ENCODE measurements around the gene ATP5PD.

ATP5PD gene

DNA sequence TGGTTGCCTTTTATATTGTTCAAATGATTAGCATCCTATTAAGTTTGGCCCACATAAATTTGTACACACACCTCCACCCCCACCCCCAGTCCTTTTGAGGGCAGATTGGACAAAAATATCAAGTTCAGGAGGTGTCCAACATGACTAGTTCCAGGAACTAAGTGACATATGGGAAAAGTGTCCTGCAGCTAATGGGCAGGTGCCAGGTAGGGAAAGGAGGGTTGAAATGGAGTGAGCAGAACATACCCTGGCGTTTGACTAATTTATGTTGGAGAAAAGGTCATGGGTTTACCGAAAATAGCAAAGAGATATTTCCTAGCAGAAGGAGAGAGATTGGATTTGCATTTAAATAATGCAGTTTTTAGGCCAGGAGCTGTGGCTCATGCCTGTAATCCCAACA is 5.2 kb upstream of the ATP5PD start (continued):
- TF ChIP-seq, protein P1, sequence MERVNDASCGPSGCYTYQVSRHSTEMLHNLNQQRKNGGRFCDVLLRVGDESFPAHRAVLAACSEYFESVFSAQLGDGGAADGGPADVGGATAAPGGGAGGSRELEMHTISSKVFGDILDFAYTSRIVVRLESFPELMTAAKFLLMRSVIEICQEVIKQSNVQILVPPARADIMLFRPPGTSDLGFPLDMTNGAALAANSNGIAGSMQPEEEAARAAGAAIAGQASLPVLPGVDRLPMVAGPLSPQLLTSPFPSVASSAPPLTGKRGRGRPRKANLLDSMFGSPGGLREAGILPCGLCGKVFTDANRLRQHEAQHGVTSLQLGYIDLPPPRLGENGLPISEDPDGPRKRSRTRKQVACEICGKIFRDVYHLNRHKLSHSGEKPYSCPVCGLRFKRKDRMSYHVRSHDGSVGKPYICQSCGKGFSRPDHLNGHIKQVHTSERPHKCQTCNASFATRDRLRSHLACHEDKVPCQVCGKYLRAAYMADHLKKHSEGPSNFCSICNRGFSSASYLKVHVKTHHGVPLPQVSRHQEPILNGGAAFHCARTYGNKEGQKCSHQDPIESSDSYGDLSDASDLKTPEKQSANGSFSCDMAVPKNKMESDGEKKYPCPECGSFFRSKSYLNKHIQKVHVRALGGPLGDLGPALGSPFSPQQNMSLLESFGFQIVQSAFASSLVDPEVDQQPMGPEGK (tag by site-specific recombination; IDR thresholded peaks at IDR 0.05), result no peak
- TF ChIP-seq ZNF560 (tag by site-specific recombination; IDR thresholded peaks at IDR 0.05; ENCODE audit: borderline replicate concordance), result no peak

DNA sequence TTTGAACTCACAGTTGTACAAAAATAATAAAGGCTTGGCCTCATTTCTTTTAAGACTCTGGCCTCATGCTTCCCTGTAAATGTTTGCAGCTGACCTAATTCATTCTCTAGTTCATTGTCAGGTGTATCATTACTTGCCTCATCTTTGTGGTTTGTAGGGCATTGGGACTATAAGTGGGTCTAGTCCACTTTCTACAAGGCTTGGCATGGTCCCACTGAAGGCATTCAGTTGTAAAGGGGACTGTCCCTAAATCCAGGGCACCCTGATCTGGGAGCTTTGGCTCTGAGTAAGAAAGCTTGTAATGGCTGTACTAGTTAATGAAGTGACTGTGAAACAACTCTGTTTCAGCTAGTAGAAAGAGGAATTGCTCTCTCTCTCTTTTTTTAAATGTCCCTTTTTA is 2.9 kb upstream of the ATP5PD start:
- H3K9me3 ChIP-seq (ENCODE audit: control insufficient read depth, insufficient read depth, low read depth, low read length), result no peaks in the 10 kb centered on the region
- H3K36me3 ChIP-seq (ENCODE audit: control insufficient read depth in 2 of 2, insufficient read depth in 1 of 2, low read length in 2 of 2), result peaks cover 43 to 51% of the 10 kb centered on the region in 2 experiments
- H3K27ac ChIP-seq (ENCODE audit: extremely low read depth, low read depth, low read length), result no peak overlapping the region
- ChIA-PET POLR2A (interaction anchor here (4.8 kb wide), 1 partner anchor 15 kb away, joined by 44 read pairs; no protein-coding TSS in a partner anchor), CTCF (interaction anchor here (0.6 to 3.4 kb wide), 7 partner anchors 10 to 152 kb away, joined by 3 to 15 read pairs (median 6); no protein-coding TSS in a partner anchor)
- peaks cover 6% of the 10 kb centered on the region; the same call in 1 of the 2 replicates for H3K4me1 ChIP-seq (ENCODE audit: control insufficient read depth, insufficient read depth, low read length)
- no peak for TF ChIP-seq ZNF274 (IDR thresholded peaks at IDR 0.05; ENCODE audit: low read length)
- no peak for TF ChIP-seq ZNF274 (tag by site-specific recombination; IDR thresholded peaks at IDR 0.05; ENCODE audit: borderline replicate concordance)
- no peak for TF ChIP-seq ZNF324 (tag by site-specific recombination; IDR thresholded peaks at IDR 0.05)
- no peak for TF ChIP-seq ZNF610 (tag by site-specific recombination; IDR thresholded peaks at IDR 0.05; ENCODE audit: borderline replicate concordance)
- TF ChIP-seq, protein P2, sequence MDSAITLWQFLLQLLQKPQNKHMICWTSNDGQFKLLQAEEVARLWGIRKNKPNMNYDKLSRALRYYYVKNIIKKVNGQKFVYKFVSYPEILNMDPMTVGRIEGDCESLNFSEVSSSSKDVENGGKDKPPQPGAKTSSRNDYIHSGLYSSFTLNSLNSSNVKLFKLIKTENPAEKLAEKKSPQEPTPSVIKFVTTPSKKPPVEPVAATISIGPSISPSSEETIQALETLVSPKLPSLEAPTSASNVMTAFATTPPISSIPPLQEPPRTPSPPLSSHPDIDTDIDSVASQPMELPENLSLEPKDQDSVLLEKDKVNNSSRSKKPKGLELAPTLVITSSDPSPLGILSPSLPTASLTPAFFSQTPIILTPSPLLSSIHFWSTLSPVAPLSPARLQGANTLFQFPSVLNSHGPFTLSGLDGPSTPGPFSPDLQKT (IDR thresholded peaks at IDR 0.05; ENCODE audit: borderline replicate concordance, low read depth, low read length), result no peak
- TF ChIP-seq ZNF776 (tag by site-specific recombination; IDR thresholded peaks at IDR 0.05; ENCODE audit: borderline replicate concordance), result no peak
- TF ChIP-seq ZBTB21 (tag by site-specific recombination; IDR thresholded peaks at IDR 0.05), result no peak
- no peak for TF ChIP-seq ZBTB8A (tag by site-specific recombination; IDR thresholded peaks at IDR 0.05)
- no peak for TF ChIP-seq ZNF221 (tag by site-specific recombination; IDR thresholded peaks at IDR 0.05; ENCODE audit: borderline replicate concordance)
- TF ChIP-seq ZIC2 (tag by site-specific recombination; IDR thresholded peaks at IDR 0.05), result no peak
- TF ChIP-seq ZNF623 (tag by site-specific recombination; IDR thresholded peaks at IDR 0.05), result no peak
- TF ChIP-seq ZNF24 (tag by site-specific recombination; IDR thresholded peaks at IDR 0.05), result no peak
- no peak for TF ChIP-seq ZNF341 (tag by site-specific recombination; IDR thresholded peaks at IDR 0.05; ENCODE audit: low read depth)
- TF ChIP-seq KLF10 (tag by site-specific recombination; IDR thresholded peaks at IDR 0.05), result no peak
- no peak for TF ChIP-seq ZNF138 (tag by site-specific recombination; IDR thresholded peaks at IDR 0.05; ENCODE audit: borderline replicate concordance)
- no peak for TF ChIP-seq MEIS1 (CRISPR knock-in tag; IDR thresholded peaks at IDR 0.05; ENCODE audit: borderline replicate concordance)
- no peak for TF ChIP-seq BCL11A (tag by site-specific recombination; IDR thresholded peaks at IDR 0.05; ENCODE audit: low read depth)
- TF ChIP-seq ZNF514 (tag by site-specific recombination; IDR thresholded peaks at IDR 0.05), result no peak
- TF ChIP-seq, protein P3, sequence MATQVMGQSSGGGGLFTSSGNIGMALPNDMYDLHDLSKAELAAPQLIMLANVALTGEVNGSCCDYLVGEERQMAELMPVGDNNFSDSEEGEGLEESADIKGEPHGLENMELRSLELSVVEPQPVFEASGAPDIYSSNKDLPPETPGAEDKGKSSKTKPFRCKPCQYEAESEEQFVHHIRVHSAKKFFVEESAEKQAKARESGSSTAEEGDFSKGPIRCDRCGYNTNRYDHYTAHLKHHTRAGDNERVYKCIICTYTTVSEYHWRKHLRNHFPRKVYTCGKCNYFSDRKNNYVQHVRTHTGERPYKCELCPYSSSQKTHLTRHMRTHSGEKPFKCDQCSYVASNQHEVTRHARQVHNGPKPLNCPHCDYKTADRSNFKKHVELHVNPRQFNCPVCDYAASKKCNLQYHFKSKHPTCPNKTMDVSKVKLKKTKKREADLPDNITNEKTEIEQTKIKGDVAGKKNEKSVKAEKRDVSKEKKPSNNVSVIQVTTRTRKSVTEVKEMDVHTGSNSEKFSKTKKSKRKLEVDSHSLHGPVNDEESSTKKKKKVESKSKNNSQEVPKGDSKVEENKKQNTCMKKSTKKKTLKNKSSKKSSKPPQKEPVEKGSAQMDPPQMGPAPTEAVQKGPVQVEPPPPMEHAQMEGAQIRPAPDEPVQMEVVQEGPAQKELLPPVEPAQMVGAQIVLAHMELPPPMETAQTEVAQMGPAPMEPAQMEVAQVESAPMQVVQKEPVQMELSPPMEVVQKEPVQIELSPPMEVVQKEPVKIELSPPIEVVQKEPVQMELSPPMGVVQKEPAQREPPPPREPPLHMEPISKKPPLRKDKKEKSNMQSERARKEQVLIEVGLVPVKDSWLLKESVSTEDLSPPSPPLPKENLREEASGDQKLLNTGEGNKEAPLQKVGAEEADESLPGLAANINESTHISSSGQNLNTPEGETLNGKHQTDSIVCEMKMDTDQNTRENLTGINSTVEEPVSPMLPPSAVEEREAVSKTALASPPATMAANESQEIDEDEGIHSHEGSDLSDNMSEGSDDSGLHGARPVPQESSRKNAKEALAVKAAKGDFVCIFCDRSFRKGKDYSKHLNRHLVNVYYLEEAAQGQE (tag by site-specific recombination; IDR thresholded peaks at IDR 0.05), result no peak
- no peak overlapping the region for H3K4me3 ChIP-seq (ENCODE audit: low read depth, low read length)
